ENCODE results near the gene ZNF30.
A peak's percentile ranks its signal among the peaks of the same experiment; 100 is the strongest.
"Not testable (repeated sequence)": the region's sequence is repeated elsewhere in the genome, so short reads cannot be mapped to it uniquely, and the experiment has no call there.

ZNF30 gene

DNA sequence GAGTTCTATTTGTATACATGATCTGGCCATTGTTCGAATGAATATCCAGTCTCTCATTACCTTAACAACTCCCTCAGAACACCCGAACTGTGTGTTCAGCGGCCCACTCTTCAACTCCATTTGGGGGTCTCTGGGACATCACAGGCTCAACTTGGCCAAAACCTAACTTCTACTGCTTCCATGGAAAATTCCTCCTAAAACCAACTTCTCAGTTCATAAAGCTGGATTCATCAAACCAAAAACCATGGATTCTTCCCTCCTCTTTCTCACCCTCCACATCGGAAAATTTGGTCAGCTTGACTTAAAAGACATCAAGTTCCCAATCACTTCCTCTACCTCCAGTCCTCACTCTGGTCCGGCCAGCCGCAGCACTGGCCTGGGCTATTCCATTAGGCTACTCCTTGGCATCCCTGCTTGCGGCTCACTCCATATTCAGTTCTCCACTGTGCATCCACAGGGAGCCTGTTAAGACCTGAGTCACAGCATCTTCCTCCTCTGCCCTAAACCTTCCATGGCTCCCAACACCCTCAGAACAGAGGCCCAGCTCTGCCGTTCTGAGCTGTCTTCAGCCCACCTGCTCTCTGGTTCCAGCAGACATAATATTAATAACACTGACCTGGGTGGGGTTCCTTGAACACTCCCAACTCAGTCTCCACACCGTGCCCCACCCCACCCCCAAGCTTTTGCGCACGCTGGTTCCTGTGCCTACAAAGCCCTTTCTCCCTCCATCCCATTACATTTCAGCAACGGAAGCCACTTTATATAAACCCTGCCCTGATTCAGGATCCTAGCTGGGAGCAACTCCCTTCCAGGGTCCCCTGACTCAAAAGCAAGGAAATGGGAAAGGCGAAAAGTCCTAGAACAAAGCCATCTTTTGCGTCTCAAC, 36.2 kb downstream of the ZNF30 start:
- Histone ChIP-seq H3K4me3 (ENCODE audit: low read length) (peak overlapping the region; percentile 56), H3K27me3 (ENCODE audit: control insufficient read depth, insufficient read depth, low read length) (no peaks in the 10 kb centered on the region), H3K9me3 (ENCODE audit: control insufficient read depth, low read length) (peaks cover 17% of the 10 kb centered on the region), H3K9ac (ENCODE audit: low read length) (peak overlapping the region; percentile 67), H3K36me3 (ENCODE audit: control insufficient read depth, insufficient read depth, low read length) (peaks cover 26% of the 10 kb centered on the region), H3K4me1 (ENCODE audit: control insufficient read depth, insufficient read depth, low read length) (peaks cover 15% of the 10 kb centered on the region)

GRCh38 chr19:34963573-34964406, 37.1 kb downstream of the ZNF30 start, which contains the start of gene ZNF792:
Gene ZNF792, minus strand, starts transcription at chr19:34964229. Its CDS starts 567 bp downstream, at chr19:34963662.
- peaks cover 15% of the 10 kb centered on the region for H3K4me1 ChIP-seq (ENCODE audit: control insufficient read depth, insufficient read depth, low read length)
- H3K36me3 ChIP-seq (ENCODE audit: control insufficient read depth, insufficient read depth, low read length): peaks cover 17% of the 10 kb centered on the region
- H3K4me3 ChIP-seq (ENCODE audit: low read length): peak within 1 kb of the TSS; percentile 56
- H3K27me3 ChIP-seq (ENCODE audit: control insufficient read depth, insufficient read depth, low read length): no peaks in the 10 kb centered on the region
- peak within 1 kb of the TSS; percentile 67 for H3K9ac ChIP-seq (ENCODE audit: low read length)
- H3K9me3 ChIP-seq (ENCODE audit: control insufficient read depth, low read length): peaks cover 8% of the 10 kb centered on the region

- Histone ChIP-seq H3K27me3 (ENCODE audit: control insufficient read depth, insufficient read depth, low read length) (no peaks in the 10 kb centered on the region), H3K36me3 (ENCODE audit: control insufficient read depth, insufficient read depth, low read length) (peaks cover 9% of the 10 kb centered on the region), H3K9ac (ENCODE audit: low read length) (no peak overlapping the region), H3K4me3 (ENCODE audit: low read length) (no peak overlapping the region), H3K9me3 (ENCODE audit: control insufficient read depth, low read length) (peaks cover under 1% of the 10 kb centered on the region), H3K4me1 (ENCODE audit: control insufficient read depth, insufficient read depth, low read length) (peaks cover 15% of the 10 kb centered on the region)
Observed at GRCh38 chr19:34964598-34964997, 37.9 kb downstream of the ZNF30 start.

- H3K9ac ChIP-seq (ENCODE audit: low read length); H3K4me3 ChIP-seq (ENCODE audit: low read length); H3K9me3 ChIP-seq (ENCODE audit: control insufficient read depth, low read length); H3K27me3 ChIP-seq (ENCODE audit: control insufficient read depth, insufficient read depth, low read length); H3K36me3 ChIP-seq (ENCODE audit: control insufficient read depth, insufficient read depth, low read length): not testable (repeated sequence)
- peaks cover 15% of the 10 kb centered on the region for H3K4me1 ChIP-seq (ENCODE audit: control insufficient read depth, insufficient read depth, low read length)
Observed at GRCh38 chr19:34965505-34965904, 38.8 kb downstream of the ZNF30 start.

GRCh38 chr19:34967551-34967950, 40.8 kb downstream of the ZNF30 start:
- Histone ChIP-seq H3K9ac (ENCODE audit: low read length) (no peak overlapping the region), H3K9me3 (ENCODE audit: control insufficient read depth, low read length) (no peaks in the 10 kb centered on the region), H3K36me3 (ENCODE audit: control insufficient read depth, insufficient read depth, low read length) (no peaks in the 10 kb centered on the region), H3K27me3 (ENCODE audit: control insufficient read depth, insufficient read depth, low read length) (no peaks in the 10 kb centered on the region), H3K4me1 (ENCODE audit: control insufficient read depth, insufficient read depth, low read length) (peaks cover 7% of the 10 kb centered on the region), H3K4me3 (ENCODE audit: low read length) (no peak overlapping the region)

DNA sequence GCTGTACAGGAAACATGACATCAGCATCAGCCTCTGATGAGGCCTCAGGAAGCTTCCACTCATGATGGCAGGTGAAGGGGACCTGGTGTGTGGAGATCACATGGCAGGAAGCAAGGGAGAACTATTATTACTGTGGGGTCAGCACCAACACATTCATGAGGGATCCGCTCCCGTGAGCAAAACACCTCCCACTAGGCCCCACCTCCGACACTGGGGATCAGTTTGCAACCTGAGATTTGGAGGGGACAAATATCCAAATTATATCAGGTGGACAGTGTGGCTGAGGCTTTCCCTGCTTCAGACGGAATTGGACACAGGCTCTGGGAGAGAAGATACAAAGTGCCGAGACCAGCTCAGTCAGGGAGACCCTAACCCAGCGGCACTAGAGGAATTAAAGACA, 43.0 kb downstream of the ZNF30 start:
- Histone ChIP-seq H3K4me1 (ENCODE audit: control insufficient read depth, insufficient read depth, low read length) (peaks cover 15% of the 10 kb centered on the region), H3K9me3 (ENCODE audit: control insufficient read depth, low read length) (no peaks in the 10 kb centered on the region), H3K4me3 (ENCODE audit: low read length) (no peak overlapping the region), H3K27me3 (ENCODE audit: control insufficient read depth, insufficient read depth, low read length) (no peaks in the 10 kb centered on the region), H3K36me3 (ENCODE audit: control insufficient read depth, insufficient read depth, low read length) (no peaks in the 10 kb centered on the region), H3K9ac (ENCODE audit: low read length) (no peak overlapping the region)

- H3K4me3 ChIP-seq (ENCODE audit: low read length); H3K27me3 ChIP-seq (ENCODE audit: control insufficient read depth, insufficient read depth, low read length); H3K36me3 ChIP-seq (ENCODE audit: control insufficient read depth, insufficient read depth, low read length); H3K9ac ChIP-seq (ENCODE audit: low read length); H3K9me3 ChIP-seq (ENCODE audit: control insufficient read depth, low read length): not testable (repeated sequence)
- peaks cover 18% of the 10 kb centered on the region for H3K4me1 ChIP-seq (ENCODE audit: control insufficient read depth, insufficient read depth, low read length)
Observed at GRCh38 chr19:34970185-34970780, 43.6 kb downstream of the ZNF30 start.

DNA sequence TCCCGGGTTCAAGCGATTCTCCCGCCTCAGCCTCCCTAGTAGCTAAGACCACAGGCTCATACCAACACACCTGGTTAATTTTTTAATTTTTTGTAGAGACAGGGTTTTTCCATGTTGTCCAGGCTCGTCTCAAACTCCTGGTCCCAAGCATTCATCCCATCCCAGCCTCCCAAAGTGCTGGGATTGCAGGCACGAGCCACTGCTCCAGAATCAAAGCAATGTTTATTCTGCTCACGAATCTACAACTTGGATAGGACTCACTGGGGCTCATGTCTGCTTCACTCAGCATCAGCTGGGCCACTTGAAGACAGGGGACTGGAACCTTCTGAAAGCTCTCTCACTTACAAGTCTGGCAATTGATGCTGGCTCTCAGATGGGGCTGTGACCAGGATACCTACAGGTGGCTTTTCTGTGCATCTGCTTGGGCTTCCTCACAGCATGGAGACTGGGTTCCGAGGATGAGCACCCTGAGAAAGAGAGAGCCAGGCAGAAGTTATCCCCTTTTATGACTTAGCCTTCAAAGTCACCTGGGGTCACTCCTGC, 45.5 kb downstream of the ZNF30 start:
- no peaks in the 10 kb centered on the region for H3K27me3 ChIP-seq (ENCODE audit: control insufficient read depth, insufficient read depth, low read length)
- H3K9me3 ChIP-seq (ENCODE audit: control insufficient read depth, low read length): no peaks in the 10 kb centered on the region
- H3K9ac ChIP-seq (ENCODE audit: low read length): no peak overlapping the region
- H3K36me3 ChIP-seq (ENCODE audit: control insufficient read depth, insufficient read depth, low read length): no peaks in the 10 kb centered on the region
- H3K4me3 ChIP-seq (ENCODE audit: low read length): no peak overlapping the region
- H3K4me1 ChIP-seq (ENCODE audit: control insufficient read depth, insufficient read depth, low read length): peaks cover 18% of the 10 kb centered on the region

- Histone ChIP-seq H3K4me1 (ENCODE audit: control insufficient read depth, insufficient read depth, low read length) (peaks cover 18% of the 10 kb centered on the region), H3K4me3 (ENCODE audit: low read length) (no peak overlapping the region), H3K27me3 (ENCODE audit: control insufficient read depth, insufficient read depth, low read length) (no peaks in the 10 kb centered on the region), H3K9me3 (ENCODE audit: control insufficient read depth, low read length) (no peaks in the 10 kb centered on the region), H3K9ac (ENCODE audit: low read length) (no peak overlapping the region), H3K36me3 (ENCODE audit: control insufficient read depth, insufficient read depth, low read length) (no peaks in the 10 kb centered on the region)
Observed at GRCh38 chr19:34974646-34975045, 47.9 kb downstream of the ZNF30 start.

DNA sequence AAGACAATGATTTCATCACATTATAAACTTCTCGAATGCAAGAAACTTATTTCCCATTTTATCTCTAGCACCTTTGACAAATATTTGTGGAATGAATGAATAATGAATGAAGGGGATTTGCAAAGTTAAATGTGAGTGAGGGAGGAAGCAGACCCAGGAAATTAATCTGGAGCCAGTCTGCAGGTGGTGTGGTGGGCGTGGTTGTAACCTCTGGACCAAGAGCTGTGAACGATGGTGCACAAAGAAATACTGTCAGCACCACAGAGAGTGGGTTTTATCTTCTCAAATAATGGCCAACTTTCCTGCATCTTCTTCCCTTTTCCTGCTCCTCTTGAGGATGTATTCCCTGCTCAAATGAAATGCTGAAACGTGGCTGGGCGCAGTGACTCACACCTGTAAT, 48.4 kb downstream of the ZNF30 start:
- Histone ChIP-seq H3K9ac (ENCODE audit: low read length) (no peak overlapping the region), H3K27me3 (ENCODE audit: control insufficient read depth, insufficient read depth, low read length) (no peaks in the 10 kb centered on the region), H3K4me1 (ENCODE audit: control insufficient read depth, insufficient read depth, low read length) (peaks cover 18% of the 10 kb centered on the region), H3K9me3 (ENCODE audit: control insufficient read depth, low read length) (no peaks in the 10 kb centered on the region), H3K4me3 (ENCODE audit: low read length) (no peak overlapping the region), H3K36me3 (ENCODE audit: control insufficient read depth, insufficient read depth, low read length) (no peaks in the 10 kb centered on the region)

- Histone ChIP-seq H3K27me3 (ENCODE audit: control insufficient read depth, insufficient read depth, low read length) (no peaks in the 10 kb centered on the region), H3K4me1 (ENCODE audit: control insufficient read depth, insufficient read depth, low read length) (peaks cover 18% of the 10 kb centered on the region), H3K36me3 (ENCODE audit: control insufficient read depth, insufficient read depth, low read length) (no peaks in the 10 kb centered on the region), H3K9ac (ENCODE audit: low read length) (no peak overlapping the region), H3K4me3 (ENCODE audit: low read length) (no peak overlapping the region), H3K9me3 (ENCODE audit: control insufficient read depth, low read length) (no peaks in the 10 kb centered on the region)
Observed at GRCh38 chr19:34976611-34977010, 49.9 kb downstream of the ZNF30 start.
